ENCODE measurements around the gene ROBO2.

Gene ROBO2

DNA sequence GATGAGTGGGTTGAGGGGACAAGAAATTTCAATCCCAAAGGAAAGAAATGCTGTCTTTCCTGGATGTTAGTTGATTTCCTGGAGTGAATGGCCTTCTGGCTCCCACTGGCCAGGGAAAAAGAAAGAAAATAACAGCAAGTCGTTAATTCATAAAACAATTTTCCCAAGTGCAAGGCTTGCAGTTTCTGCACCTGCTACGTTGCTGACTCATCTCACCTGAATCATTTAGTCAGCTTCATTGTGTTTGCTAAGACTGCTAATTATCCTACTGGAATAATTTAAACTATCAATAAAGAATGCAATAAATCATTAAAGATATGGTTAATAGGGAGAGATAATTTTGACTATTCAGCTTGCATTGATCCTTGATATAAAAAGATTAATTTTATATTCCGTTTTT is 387.6 kb downstream of the ROBO2 start:
- DNase-seq, result no peak

DNA sequence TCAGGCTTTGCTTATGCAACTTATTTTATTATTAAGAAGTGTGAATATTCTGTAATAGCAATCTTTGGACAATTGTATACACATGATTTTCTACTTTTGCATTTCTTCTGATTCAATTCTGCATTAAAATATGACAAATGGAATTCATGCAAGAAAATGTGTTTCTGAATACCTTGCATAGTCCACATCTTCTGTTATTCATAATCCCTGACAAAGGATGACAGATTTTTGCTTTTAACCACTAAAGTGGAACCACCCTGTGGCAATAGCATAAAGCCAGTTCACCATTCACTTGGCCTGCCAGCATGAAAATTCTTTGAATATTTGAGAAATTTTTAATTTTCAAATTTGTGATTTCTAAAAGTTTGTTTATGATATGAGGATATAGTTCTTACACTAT is 397.0 kb downstream of the ROBO2 start:
- no peak for DNase-seq

DNA sequence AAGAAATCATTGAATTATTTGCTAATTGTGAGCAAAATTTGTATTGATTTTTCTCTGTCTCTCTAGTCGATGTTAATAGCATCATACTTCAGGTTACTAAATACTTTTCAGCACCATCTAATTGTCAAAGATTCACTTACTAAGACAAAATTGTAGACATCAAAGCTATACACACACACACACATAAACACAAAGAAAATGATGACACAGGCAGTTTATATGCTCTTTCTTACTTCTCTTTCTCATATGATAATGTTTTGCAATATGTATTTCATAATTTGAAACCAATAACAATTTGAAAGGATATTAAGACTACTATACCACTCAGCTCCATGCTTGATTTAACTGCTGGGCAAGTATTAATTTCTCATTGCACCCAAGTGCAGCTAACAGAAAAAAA is 406.2 kb downstream of the ROBO2 start:
- no peak for DNase-seq

DNA sequence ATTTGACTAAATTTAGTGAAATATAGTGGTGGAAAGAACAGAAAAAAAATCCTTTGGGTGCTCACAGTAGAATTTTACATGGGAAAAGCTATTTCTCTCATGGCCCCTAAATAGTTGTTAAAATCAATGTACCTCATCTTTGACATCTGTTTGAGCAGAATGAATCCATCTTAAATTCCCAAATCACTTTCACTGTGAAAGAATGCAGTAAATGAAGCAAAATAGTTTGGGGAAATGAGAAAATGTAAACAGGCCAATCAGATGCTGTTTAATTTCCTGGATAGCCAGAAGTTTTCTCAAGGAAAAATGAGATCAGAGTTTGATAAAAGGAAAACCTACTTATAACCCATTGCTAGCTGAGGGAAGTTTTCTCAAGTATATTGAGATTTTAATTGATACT is 406.9 kb downstream of the ROBO2 start:
- DNase-seq, result no peak

DNA sequence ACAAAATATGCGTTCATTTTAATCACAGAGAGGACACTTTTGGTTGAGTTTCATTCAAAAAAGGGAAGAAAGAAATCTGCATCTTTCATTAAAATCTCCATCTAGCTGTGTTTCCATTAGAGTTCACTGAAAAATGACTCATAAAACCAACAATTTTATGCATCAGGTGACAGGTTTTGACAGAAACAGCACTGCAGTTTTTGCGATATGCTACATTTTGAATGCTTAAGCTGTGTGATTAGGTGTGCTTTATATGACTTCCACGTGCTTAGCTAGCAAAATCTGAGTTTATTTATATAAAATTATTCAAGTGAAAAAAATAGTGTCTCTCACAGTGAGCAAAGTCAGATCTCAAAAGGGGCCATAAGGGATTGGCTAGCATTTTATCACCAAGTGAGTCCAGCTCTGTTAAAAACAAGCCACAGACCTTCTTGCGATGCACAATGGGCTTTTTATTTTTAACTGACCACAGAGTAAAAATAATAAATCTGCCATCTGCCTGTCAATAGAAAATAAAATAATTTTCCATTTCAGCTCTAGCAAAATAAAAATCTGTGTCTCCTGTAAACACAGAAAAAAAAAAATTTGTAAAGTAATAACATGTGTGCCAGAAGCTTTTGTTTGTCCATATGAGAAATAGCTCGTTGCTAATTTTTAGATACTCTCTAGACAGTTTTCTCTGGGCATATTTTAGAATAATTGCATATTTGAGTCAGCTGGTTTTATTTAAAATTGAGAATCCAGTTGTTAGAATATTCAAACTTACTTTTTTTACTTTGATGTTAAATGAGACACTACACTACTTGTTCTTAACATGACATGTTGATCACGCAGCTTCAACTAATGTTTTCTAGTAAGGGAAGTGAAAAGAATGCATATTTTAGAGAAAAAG is 409.8 kb downstream of the ROBO2 start:
- no peak for DNase-seq

DNA sequence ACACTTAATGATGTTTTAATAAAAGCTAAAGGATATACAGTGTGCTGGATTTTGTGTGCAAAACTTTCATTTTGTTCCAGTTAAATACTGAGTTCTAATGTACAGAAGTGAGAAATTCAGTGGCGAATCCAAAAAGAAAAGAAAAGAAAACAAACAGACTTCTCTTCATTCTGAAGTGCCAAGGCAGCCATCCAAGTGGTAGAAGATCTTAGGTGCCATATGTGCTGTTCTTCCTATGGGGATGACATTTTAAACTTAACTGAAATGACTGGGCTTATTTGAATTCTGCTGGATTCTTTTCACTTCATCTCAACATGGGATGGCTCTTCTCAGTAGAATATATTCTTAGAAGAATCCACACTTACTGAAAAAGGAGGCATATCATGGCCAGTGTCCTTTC is 416.5 kb downstream of the ROBO2 start:
- no peak for DNase-seq

DNA sequence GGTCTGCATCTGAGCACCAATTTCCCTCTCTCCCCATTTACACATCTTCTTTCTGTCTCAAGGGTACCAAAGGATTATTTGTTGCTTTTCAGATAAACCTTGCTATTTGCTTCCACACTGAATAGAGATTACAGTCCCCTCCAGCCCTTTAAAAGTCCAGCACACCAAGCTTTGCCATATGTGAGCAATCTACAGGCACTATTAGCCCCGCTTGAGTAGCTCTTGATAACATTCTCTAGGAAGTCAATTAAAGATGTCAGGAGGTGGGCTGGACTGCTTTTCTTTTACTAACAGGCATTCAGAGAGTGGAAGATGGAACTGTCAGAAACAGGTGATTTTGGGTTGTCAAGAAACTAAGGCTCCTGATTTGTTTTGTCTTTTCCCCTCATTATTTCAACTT is 417.0 kb downstream of the ROBO2 start:
- DNase-seq, result no peak

DNA sequence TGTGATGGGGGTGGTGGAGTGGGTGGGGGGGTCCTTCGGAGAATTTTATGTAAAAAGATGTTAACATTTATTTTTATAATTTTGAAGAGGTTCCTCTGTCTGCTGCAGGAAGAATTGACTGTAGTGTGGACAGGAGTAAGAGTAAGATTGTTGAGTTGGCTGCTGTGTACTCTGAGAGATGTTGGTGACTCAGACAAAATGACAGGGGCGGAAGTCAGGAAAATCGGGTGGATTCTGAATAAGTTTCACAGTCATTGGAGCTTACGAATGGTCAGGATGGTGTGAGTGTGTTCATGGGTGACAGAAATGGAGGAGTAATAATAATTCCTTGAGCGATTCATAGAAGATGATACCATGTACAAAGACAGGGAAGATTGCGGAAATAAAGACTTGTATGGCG is 420.0 kb downstream of the ROBO2 start:
- DNase-seq, result no peak

DNA sequence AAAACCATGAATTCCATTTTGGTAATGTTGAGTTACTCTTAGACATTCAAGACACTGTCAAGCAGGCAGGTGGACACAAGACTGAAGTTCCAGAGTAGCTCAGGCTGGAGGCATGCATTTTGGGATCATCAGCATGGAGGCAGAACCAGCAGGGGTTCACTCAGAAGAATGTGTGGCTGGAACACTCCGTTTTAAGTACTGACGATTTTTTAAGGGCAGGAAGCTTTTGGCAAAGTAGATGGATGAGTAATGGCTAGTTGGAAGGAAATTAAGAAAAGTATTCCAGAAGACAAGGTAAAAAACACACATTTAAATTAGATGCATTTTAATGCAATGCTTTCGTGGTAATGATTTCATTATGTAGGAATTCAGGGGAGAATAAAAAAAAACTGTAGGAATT is 420.4 kb downstream of the ROBO2 start:
- no peak for DNase-seq

DNA sequence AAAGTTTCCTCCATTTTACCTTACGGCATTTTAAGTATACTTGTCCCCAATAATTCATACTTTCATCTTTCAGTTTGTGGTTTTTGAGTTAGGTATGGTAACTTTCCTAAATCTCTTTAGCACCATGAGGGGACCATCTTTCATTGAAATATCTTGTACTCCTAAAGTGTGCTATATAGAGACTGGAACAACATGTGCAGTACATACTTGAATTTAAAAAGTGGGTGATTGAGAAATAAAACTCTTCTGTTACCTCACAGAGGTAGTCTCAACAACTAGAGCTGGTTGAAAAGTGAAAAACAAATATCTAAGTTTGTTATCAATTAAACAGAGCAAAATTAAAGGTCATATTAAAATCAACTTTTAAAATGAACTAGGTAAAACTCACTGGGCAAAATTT is 423.1 kb downstream of the ROBO2 start:
- DNase-seq, result no peak

DNA sequence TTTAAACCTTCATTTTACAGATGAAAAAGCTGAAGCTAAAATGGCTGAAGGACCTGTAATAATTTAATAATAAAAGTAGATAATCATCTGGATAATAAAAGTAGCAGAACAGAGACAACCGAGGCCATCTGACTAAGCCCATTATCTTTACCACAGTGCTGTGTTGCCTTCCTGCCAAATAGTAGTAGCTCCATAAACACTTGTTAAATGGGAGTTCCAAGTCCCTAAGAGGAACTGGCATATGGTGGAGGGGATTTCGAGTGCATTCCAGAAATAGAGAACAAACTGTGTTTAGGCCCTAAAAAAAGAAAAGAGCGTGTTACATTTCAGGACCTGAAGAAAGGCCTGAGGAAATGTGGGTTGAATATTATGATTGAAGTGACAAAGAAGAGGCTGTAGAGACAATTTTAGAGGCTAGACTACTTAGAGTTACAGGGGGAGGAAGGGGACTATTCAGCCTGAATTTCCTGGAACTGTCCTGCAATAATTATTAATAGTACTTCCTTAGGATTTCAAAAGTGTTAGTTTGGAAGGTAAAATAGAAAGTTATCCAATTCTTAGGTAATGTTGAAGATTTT is 424.3 kb downstream of the ROBO2 start:
- DNase-seq, result no peak

DNA sequence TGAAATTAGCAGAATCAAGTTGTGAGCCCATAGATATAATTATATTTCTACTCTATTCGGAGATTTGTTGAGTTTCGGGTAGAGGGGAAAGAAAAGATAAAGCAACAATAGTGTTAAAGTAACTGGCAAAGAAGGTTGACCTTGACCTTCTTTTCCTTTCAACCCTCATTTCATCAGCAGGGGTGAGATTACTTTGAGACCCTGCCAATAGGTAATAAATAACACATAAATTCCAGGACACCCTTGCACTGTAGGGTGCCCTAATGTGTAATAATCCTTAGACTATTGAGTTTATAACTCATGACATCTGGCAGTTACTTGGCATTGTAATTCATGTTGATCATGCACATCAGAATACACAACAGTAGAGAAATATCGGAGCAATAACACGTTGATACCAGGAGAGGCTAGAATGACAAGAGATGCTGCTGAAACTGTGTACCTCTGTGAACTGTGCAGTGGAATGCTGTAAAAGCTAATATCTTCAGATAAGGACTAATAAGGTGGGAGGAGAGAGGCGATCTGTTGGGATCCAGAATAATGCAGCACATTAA is 426.7 kb downstream of the ROBO2 start:
- no peak for DNase-seq

DNA sequence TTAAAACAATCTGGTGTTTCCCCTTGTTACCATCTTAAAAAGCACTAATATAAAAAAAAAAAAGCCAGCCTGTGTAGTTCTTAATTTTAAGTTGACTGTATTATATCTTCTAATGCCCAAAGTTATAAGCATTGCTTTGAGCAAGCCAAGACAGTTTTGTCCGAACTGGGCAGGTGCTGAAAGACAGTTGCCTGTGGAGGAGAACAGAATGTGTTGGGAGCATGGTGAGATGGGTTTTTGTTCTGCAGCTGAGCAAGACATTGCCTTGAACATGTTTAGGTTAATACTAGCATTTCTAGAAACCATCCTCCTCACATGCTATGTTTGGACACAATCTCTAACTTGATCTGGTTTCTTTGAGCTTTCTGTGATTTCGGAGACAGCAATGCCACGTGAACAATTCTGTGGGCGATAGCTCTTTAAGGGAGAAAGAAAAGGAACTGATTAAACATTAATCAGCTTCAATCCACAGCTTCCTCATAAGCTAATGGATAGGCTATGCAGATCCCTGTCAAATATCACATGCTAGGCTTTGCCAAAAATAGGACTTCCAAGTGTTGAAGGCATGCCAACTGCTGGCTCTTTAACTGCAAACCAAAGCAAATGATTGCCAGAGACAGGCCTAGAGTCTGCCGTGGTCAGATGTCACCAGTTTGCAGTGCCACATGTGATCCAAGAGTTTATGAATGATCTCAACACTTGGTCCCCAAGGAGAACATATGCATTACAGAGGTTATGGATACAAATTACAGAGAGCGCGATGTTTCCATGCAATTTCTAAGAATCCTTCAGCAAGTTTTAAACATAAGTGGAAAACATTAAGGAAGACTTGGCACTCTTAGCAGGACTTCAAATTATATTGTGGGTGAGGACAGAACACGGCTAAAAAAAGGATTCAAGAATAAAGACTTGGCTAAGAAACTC is 428.1 kb downstream of the ROBO2 start:
- no peak for DNase-seq

DNA sequence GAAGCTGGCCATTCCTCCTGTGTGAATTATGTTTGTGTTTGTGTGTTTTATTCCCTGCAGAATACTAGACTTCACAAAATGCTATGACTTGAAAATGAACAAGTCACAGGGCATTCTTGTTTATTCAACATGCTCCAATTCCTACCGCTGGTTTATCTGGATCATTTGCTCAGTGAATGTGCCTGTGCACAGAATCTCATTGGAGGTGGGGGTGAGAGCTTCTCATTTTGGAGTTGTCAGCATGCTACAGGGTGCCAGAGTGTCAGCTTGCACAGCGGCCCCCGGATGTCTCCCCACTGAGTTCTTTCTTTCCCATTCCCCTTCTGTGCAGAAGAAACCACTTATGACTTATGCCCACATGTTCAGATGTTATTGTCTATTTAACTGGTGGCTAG is 428.7 kb downstream of the ROBO2 start:
- no peak for DNase-seq

DNA sequence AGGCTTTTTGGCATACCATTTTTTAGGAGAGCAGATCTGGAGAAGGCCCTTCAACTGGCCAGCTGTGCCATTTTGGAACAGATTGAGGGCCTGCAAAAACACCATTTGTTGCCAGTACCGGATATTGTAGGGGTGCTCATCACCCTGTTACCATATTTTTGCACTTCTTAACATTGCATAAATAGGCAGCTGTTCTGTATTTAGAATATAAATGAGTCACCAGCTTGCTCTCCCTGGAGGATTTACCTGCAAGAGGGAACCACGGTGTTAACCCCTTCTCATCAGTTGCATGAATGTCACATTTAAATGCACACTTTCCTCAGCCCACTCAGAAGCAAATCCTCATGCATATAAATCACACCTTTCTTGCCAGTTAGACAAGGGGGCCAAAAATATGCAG is 435.6 kb downstream of the ROBO2 start:
- no peak for DNase-seq

DNA sequence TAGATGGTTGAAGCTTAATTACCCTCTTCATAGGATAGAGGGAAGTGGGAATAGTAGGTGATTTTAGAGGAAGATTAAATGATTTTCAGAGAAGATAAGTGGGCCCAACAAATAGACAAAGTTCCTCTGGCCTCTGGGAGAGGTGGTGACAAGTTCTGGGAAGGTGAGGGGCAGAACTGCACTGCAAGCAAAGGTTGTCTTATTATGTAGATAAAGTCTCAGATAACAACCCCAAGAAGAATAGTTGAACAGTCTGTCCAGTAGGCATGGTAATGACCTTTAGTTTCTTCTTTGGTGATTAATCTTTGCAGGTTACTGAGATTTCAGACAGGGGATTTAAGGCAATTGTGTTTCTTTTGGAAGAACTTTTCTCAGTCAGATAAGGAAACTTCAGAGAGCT is 439.1 kb downstream of the ROBO2 start:
- no peak for DNase-seq

DNA sequence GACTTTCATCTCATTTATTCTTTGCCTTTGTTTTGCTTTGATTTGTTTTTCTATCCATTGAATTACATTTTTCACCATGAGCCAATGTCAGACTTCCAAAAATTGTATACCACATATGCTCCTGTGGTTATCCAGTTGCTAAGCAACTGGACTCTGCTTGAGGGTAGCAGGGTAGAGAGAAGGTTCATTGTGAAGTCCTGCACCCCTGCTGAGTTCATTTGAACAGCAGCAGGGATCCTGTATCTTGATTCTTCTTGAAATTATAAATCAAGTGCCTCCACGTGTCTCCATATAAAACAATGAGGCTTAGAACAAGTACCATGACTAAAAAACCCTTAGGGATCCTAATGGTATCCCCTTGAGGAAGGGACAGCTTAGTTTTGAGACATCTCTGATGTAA is 449.3 kb downstream of the ROBO2 start:
- DNase-seq, result no peak

DNA sequence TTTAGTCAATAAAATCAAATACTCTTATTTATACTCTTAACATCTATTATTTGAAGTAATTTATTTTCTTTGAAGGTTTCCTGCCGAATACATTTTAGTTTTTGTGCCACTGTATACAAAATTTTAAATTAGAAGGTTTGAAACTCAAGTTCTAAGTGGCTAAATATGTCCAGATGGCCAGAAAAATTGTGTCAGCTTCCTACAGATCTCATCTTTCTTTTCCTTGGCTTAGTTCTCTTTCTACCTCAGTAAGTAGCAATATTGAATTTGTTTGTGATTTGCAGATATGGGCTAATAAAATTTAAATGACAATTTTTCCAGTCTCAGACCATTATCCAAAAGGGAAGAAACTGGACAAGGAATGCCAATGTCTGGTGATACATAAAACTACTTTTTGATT is 452.1 kb downstream of the ROBO2 start:
- no peak for DNase-seq

DNA sequence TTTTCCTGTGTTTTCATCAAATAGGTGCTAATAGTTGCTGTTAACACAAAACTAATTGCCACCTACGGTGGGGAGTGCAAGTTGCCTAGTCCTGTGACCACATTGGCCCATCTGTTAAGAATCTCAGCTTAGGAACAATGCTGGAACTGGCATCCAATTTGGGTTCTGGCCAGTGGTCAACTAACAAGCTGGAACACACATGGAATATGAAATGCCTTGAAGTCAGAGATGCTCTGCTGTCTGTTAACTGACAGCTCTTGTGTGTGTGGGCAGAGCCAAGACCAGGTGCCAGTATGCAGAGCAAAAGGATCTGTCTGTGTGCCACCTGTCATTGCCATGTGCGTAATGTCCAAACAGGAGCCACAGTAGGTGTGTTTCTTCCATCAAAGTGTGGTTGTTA is 460.8 kb downstream of the ROBO2 start:
- no peak for DNase-seq

DNA sequence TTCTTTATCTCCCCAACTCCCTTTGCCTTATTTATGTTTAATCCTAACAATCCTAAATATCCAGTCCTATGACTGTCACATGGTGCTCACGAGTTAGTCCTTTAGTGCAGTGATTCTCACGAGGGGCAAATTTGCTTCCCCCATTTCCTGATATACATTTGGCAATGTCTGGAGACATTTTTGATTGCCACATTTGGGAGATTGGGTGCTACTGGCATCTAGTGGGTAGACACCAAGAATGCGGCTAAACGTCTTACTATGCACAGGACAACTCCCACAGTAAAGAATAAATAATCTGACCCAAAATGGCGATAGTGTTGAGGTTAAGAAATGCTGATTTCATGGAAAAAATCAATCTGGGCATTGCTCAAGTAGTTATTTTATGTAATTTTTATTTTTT is 466.5 kb downstream of the ROBO2 start:
- no peak for DNase-seq

DNA sequence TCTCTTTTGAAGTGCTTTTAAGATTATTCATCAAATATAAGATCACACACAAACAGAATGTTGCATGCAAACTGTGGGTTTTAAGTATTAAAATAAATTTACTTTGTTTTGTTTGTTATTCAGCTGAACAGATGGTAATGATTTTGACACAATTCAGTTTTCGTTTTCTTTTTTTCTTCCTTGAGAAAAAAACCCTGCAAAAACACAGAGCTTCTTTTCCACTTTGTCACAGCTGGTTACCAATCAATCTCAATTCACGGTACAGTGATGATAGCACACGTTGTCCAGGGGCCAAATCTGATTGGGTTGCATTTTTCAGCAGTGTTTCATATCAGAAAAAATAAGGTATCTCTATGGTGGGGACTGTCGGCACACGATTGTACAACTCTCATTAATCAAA is 473.6 kb downstream of the ROBO2 start:
- DNase-seq, result no peak

DNA sequence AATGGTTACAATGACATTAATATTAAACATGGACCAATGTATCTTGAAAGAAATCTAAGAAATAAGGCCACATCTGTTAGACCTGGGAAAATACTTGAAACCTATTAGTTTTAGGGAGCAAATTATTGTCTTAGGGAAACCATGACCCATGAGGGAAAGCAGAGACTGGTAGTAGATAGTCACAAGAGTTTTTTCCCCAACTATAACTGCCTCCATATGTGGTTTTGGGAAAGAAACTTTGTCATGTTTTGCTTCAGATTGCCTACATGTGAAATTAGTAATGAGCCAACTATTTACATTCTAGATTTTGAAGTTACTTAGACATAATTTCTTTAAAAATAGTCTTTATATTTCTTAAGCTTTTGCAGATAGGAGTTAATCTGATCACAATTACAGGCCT is 474.9 kb downstream of the ROBO2 start:
- no peak for DNase-seq

DNA sequence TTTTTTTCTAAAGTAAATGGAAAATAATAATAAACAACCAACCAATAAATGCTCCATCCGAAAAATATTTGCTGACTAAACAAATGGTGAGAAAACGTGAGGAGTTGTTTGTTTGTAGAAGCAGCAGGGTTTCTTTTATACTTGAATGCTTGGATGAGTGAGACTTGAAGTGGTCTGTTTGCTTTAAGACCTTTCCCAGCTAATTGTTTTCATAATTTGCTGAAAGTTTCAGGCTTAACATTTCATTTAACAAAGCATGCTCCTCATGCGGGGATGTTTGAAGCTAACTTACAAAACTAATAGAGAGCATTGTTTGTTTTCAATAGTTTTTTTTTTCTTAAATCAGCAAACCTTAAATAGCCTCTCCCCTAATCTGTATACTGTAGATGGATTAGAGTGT is 484.6 kb downstream of the ROBO2 start:
- DNase-seq, result no peak

Measured in KG1 (cell line).